ENCODE data around the gene LIPN. TPM values are rescaled to one million over a fixed set of nuclear protein-coding genes. Genes with fewer than 3 reads are reported as not detected.
A peak's percentile ranks its signal among the peaks of the same experiment; 100 is the strongest.

LIPN gene, protein sequence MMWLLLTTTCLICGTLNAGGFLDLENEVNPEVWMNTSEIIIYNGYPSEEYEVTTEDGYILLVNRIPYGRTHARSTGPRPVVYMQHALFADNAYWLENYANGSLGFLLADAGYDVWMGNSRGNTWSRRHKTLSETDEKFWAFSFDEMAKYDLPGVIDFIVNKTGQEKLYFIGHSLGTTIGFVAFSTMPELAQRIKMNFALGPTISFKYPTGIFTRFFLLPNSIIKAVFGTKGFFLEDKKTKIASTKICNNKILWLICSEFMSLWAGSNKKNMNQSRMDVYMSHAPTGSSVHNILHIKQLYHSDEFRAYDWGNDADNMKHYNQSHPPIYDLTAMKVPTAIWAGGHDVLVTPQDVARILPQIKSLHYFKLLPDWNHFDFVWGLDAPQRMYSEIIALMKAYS
- total RNA-seq: 1.0 TPM
- long read RNA-seq: 0 reads

DNA sequence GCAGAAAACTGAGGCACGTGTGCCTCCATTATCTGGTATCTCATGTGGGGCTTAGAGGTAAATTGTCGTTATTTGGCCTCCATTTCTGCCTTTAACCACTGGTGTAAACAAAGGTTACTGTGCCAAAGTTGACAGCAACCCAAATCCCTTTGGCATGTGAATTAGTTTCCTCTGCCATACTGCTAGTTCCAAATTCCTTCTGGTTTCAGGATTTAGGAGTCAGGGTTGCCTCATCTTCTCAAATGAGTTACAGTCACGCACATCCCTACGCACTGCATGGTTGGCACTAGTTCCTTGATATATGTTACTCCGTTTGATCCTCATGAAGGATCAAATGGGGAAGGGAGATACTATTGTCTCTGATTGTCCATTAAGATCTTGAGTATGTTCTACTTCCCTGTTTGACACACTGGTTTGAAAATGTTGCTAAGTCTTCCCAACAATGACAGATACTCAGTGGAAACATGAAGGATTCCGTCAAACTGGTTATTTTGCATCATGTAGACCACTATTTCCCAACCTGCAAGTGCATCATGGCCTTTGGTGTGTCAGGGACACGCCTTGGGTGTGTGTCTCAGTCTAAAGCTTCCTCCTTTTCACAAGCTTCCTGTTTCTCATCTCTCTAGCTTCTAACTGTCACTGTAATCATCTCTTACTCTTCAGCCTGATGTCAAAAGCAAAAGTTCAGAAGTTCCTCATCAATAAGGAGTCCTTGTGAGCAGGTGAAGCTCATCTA lies at the start of gene LIPN:
TSS of gene LIPN (plus strand) at position 655 of the 736 bp plus-strand sequence. CDS start 1,386 bp downstream, outside the sequence.
- ATAC-seq: peak; percentile 97
- H3K27me3 ChIP-seq: no peaks in the 10 kb centered on the region
- no peaks in the 10 kb centered on the region for H3K4me1 ChIP-seq
- no peak for DNase-seq
- H3K4me3 ChIP-seq: no peak within 1 kb of the TSS
- H3K9me3 ChIP-seq: no peaks in the 10 kb centered on the region
- no peaks in the 10 kb centered on the region for H3K36me3 ChIP-seq
- intact Hi-C loops (cut with DNase I): no loop called here
- H3K27ac ChIP-seq: peak within 1 kb of the TSS; percentile 44
- TF ChIP-seq, protein P1, sequence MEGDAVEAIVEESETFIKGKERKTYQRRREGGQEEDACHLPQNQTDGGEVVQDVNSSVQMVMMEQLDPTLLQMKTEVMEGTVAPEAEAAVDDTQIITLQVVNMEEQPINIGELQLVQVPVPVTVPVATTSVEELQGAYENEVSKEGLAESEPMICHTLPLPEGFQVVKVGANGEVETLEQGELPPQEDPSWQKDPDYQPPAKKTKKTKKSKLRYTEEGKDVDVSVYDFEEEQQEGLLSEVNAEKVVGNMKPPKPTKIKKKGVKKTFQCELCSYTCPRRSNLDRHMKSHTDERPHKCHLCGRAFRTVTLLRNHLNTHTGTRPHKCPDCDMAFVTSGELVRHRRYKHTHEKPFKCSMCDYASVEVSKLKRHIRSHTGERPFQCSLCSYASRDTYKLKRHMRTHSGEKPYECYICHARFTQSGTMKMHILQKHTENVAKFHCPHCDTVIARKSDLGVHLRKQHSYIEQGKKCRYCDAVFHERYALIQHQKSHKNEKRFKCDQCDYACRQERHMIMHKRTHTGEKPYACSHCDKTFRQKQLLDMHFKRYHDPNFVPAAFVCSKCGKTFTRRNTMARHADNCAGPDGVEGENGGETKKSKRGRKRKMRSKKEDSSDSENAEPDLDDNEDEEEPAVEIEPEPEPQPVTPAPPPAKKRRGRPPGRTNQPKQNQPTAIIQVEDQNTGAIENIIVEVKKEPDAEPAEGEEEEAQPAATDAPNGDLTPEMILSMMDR (IDR thresholded peaks at IDR 0.05): no peak

DNA sequence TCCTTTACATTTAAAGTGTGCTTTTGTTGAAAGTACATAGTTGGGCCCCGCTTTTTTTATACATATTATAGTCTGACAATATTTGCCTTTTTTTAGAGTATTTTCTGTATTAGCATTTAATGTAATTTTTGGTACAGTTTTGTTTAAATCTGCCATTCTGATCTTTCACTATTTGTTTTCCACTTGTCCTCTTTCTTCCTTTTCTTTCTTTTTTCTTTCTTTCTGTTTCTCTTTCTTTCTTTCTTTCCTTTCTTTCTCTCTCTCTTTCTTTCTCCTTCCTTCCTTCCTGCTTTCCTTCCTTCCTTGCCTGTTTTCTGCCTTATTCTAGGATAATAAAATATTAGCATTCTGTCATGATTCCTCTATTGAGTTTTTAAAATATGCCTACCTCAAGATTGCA lies 44.3 kb upstream of the LIPN start:
- ATAC-seq (no peak), DNase-seq (no peak)
- Histone ChIP-seq H3K36me3 (no peaks in the 10 kb centered on the region), H3K9me3 (no peaks in the 10 kb centered on the region), H3K27me3 (no peaks in the 10 kb centered on the region), H3K4me3 (no peak overlapping the region), H3K4me1 (no peaks in the 10 kb centered on the region), H3K27ac (no peak overlapping the region)
- intact Hi-C loops (cut with DNase I): no loop called here
- TF ChIP-seq, protein P1 (IDR thresholded peaks at IDR 0.05): no peak

DNA sequence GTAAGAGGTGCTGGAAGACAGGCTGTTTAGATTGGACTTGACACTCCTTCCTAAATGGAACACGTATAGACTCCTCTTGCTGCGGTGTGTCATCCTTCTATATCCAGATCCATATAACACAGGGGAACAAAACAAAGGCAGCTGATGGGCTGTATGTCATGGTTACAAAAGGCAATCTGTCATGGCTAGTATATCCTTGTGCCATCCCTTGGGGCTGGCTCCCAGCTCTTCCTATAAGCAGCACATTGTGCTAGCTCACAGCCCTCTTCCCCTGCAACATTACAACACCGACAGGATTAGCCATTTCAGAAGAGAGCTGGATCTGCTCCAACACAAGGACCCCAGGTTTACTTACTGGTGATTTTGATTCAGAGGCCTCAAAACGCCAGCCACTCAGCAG lies 38.4 kb upstream of the LIPN start:
- TF ChIP-seq, protein P1 (IDR thresholded peaks at IDR 0.05): no peak
- Histone ChIP-seq H3K27me3 (peaks cover 6% of the 10 kb centered on the region), H3K36me3 (no peaks in the 10 kb centered on the region), H3K9me3 (no peaks in the 10 kb centered on the region), H3K4me3 (no peak overlapping the region), H3K4me1 (no peaks in the 10 kb centered on the region), H3K27ac (no peak overlapping the region)
- intact Hi-C loops (cut with DNase I): no loop called here
- no peak for DNase-seq
- ATAC-seq: no peak

DNA sequence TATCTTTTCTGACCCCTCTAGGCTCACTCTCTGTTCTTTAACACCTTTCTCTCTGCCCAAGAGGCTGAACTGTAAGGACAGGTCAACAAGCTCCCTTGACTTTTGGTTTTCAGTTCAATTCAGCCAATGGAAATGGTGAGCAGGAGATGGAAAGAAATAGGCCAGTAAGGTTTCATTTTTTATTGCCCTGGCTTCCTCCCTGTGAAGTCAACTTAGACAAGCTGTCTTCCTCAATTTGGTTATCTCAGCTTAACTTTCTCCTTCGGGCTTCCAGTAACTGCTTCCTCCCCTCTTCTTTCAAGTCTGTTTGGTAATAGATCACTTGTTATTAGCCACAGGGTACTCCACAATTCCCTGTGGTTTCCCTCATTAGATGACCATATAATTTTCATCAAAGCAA lies 34.0 kb upstream of the LIPN start:
- Histone ChIP-seq H3K4me1 (no peaks in the 10 kb centered on the region), H3K4me3 (no peak overlapping the region), H3K27ac (no peak overlapping the region), H3K27me3 (peaks cover 6% of the 10 kb centered on the region), H3K36me3 (no peaks in the 10 kb centered on the region), H3K9me3 (no peaks in the 10 kb centered on the region)
- intact Hi-C loops (cut with DNase I): no loop called here
- no peak for DNase-seq
- TF ChIP-seq, protein P1 (IDR thresholded peaks at IDR 0.05): no peak
- ATAC-seq: peak; percentile 48

DNA sequence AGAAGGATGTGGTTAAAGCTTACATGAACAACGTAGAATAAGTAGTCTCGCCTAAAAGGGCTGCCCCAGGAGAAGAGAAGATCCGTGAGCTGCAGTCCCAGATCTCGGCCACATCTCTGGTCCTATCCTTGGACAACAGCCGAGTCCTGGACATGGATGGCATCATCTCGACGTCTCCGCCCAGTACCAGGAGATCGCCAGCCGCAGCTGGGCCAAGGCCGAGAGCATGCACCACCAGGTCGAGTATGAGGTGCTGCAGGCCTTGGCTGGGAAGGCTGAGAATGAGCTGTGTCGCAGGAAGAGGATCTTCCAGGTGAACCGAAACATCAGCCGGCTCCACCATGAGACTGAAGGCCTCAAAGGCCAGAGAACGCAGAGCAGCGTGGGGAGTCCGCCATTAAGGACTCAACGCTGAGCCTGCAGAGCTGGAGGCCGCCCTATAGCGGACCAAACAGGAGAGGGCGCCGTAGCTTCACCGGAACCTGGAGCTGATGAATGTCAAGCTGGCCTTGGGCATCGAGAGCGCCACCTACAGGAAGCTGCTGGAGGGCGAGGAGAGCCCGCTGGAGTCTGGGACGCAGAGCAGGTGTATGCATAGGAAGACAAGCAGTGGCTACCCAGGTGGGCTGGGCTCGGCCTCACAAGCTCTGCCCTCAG lies 31.6 kb upstream of the LIPN start:
- ATAC-seq: peak; percentile 70
- TF ChIP-seq, protein P1 (IDR thresholded peaks at IDR 0.05): peak; percentile 16
- peak; percentile 68 for DNase-seq

More for the DNA sequence above, 31.6 kb upstream of the LIPN start:
- H3K27ac ChIP-seq: no peak overlapping the region
- no peaks in the 10 kb centered on the region for H3K27me3 ChIP-seq
- intact Hi-C loops (cut with DNase I): no loop called here
- no peaks in the 10 kb centered on the region for H3K4me1 ChIP-seq
- no peak overlapping the region for H3K4me3 ChIP-seq
- no peaks in the 10 kb centered on the region for H3K9me3 ChIP-seq
- no peaks in the 10 kb centered on the region for H3K36me3 ChIP-seq
